22Rv1 (cell line): ENCODE data around the gene CABP1.

Experiments
- CTCF ChIP-seq: fragments of 450-650 bp; IDR thresholded peaks from 2 replicates; pipeline ENCODE4 v1.5.1; 2017; ENCODE audit warnings: mild to moderate bottlenecking
- ZFX ChIP-seq: fragments of 450-650 bp; IDR thresholded peaks from 2 replicates; pipeline ENCODE4 v1.6.1; 2017; ENCODE audit warnings: antibody characterized with exemption, borderline replicate concordance

DNA sequence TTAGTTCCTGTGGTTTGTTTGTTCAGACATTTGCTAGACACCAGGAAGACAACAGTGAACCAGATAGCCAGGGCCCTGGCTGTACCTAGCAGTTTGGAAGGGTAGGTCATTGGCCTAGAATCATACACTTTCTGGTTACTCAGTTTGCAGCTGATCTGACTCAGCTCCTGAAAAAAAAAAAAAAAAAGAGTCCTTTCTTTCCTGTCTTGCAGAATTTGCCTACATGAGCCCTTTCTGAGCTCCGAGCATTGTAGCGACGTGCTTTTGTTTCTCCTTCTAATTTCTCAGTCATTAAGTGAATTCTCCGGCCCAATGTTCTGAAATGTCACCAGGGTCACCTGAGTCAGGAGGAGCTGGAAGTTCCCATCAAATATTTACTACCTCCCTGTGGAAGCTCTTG lies 2.4 kb downstream of the CABP1 start:
- TF ChIP-seq CTCF (no peak), ZFX (no peak)
